NK-92 (cell line): ENCODE measurements around the gene PAWR.
"Not testable (repeated sequence)": the region's sequence is repeated elsewhere in the genome, so short reads cannot be mapped to it uniquely, and the experiment has no call there.

Experiments
- DNase-seq: peaks from one replicate; lab custom pipeline; 2025; ENCODE audit not compliant: unreplicated experiment; lab: John Stamatoyannopoulos, UW

Gene PAWR

DNA sequence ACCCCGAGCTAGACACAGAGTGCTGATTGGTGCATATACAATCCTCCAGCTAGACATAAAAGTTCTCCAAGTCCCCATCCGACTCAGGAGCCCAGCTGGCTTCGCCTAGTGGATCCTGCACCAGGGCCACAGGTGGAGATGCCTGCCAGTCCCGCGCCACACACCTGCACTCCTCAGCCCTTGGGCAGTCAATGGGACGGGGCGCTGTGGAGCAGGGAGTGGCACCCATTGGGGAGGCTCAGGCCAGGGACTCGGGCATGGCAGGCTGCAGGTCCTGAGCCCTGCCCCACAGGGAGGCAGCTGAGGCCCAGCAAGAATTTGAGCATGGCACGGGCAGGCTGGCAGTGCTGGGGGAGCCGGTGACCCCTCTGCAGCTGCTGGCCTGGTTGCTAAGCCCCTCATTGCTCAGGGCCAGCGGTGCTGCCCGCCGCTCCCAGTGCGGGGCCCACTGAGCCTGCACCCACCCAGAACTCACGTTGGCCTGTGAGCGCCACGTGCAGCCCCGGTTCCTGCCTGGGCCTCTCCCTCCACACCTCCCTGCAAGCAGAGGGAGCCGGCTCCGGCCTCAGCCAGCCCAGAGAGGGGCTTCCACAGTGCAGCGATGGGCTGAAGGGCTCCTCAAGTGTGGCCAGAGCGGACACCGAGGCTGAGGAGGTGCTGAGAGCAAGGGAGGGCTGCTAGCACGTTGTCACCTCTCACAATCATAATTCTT, 136.7 kb downstream of the PAWR start:
- no peak for DNase-seq

DNA sequence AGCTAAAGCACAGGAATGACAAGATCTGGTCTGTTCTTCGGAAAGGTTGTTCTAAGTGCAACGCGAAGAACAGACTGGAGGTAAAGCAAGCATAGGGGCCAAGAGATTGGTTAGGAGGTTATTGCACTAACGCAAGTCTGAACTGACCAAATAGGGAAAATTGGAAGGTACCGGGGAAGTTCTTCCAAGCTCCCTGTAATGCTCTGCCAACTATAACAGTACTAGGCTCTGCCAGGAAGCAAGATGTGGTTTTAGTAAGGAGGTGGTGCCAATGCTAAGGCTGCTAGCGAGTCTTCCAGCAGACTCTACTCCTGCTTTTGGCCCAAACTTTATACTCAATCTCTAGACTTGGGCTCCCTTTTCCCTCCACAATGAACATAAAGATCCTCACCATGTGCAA, 138.6 kb downstream of the PAWR start:
- no peak for DNase-seq

DNA sequence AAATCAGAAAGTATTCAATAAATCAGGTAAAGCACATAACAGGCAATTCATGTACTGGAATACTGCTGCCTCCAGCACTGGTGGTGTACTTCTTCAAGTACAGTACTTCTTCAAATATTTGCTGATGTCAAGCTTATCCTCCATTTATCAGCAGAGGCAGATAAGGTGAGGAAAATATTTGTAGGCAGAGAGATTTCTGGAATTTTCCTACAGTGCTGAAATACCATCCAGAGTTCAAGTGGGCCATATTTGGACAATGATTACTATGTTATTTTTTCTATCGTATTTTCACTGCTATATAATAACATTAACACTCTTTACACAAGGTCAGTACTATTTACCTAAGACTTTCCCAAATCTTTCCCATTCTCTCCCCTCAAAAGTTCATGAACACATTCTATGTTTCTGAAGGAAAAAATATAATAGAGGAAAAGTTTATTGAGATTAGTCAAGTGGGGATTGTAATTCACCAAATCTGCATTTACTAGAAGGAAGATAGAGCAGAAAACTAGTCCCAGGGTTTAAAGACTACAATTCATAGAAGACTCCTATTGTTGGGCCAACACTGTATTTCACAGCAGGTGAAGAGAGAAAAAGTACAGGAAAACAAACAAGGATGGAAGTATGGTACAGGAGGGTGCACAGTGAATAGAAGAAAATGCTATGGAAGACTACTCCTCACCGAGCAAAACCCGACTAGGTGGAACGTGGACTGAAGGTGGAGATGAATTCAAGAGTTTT, 141.1 kb downstream of the PAWR start:
- no peak for DNase-seq

DNA sequence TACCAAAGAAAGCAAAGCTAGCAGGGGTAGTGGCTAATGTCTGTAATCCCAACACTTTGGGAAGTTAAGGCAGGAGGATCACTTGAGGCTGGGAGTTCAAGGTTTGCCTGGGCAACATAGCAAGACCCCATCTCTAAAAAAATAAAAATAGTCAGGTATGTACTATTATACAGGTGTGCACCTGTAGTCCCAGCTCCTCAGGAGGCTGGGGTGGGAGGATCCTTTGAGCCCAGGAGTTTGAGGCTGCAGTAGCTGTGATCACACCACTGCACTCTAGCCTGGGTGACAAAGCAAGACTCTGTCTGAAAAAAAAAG, 142.2 kb downstream of the PAWR start:
- DNase-seq: no peak

DNA sequence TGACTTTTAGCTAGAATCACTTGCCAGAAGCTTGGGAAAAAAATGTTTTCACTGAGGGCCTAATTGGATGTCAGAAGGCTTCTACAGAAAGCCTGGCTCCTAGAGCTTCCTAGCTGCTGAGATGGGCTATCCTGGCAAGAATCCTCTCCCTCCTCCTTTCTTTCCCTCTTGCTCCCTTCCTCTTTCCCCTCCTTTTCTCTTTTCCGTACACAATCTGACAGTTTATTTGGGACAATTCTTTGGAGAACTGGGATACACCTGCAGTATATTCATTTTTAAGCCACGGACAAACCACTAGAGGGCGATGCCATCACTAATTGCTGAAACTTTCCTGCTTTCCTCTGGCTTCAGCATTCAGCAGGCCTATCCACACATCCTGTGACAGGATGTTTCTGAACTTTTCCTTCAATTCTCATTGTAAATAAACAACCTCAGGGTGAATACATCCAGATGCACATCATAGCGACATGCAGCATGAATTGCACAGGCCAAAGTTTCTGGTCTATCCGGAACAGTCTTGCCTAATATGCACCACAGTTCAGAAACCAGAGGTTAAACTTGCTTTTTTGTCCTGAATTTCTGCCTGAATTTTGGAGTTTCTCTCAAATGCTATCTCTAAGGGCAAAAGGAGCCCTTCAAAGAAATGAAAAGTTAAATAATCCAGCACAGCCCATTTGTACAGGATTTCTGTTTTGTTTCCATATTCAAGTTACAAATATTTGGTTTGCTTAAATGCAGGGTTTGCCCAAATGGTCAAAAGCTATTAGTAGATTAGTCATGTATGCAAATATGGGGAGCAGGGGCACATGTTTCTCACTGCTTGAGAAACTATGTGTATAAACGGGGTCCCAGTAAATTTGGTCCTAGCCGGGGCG, 142.8 kb downstream of the PAWR start:
- no peak for DNase-seq

DNA sequence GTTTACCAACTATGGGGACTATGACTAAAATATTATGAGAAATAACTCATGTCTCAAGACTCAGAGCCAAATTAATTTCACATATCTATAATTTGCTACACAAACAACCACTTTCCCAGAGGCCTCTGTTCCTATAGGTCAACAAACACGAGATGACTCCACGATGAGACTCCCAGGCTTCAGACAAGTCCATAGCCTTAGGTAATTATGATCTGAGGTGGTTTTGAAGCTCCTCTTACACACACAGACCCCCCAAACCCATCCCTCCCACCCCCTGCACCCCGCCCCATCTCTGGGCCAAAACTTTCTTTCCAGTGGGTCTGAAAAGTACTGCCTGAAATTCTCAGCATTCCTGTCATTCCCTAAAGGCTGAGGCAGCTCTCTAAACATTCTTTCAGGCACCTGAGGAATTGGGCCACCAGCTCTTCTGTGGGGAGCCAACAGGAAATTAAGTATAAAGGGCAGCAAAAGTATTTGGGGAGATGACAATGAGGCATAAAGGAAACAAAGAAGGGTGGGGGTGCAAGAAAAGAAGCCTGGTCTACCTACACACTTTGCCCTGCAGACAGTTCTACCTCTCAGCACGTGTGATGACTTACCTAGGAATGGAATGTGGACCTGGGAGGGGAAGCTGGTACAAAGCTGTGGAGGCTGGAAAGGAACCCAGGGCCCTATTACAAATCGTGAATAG, 143.6 kb downstream of the PAWR start:
- DNase-seq: no peak

DNA sequence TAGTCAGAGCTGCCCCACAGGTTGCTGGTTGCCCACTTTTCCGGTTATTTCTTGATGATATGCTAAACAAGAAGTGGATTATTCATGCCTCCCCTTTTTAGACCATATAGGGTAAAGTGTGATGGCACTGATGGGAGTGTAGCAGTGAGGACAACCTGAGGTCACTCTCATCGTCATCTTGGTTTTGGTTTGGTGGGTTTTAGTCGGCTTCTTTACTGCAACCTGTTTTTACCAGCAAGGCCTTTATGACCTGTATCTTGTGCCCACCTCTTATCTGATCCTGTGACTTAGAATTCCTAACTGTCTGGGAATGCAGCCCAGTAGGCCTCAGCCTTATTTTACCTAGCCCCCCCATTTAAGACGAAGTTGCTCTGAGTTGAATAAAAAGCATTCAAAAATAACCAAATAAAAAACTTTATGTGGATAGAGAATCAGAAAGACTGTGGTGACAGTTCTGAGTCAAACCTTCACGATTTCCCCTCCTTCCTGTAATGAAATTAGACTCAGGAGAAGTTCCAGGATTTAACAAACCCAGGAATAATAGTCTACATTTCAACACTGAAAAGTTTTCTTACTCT, 144.2 kb downstream of the PAWR start:
- DNase-seq: no peak

DNA sequence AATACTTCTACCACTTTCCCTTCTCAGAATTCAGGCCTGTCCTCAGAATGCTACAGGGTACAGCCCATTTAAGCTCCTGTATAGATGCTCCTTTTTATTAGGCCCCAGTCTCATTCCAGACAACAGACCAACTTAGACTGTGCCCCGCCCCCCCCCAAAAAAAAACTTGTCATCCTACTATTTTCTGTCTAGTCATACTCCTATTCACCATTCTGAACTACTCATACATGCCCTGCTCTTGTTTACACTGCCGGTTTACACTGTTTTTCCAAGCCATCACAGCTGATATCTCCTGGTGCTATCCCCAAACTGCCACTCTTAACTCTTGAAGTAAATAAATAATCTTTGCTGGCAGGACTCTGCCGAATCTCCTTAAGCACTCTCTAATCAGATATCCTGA, 146.3 kb downstream of the PAWR start:
- DNase-seq: not testable (repeated sequence)

DNA sequence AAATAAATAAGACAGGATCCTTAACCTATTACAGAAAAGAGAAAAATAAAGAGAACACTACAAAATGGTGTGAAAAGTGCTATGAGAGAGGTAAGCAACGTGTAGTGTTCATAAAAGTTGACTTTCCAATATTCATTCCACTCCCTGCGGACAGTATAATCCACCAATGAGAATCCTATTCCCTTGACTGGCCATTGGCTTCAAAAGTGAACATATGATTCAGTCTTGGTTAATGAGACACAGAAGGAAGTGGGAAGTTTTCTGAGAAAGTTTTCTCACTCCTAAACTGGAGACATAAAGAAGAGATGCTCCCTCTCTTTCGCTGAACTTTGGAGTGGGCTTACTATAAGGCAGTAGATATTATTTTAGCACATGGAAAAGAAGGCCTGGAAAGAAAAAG, 153.1 kb downstream of the PAWR start:
- DNase-seq: no peak

DNA sequence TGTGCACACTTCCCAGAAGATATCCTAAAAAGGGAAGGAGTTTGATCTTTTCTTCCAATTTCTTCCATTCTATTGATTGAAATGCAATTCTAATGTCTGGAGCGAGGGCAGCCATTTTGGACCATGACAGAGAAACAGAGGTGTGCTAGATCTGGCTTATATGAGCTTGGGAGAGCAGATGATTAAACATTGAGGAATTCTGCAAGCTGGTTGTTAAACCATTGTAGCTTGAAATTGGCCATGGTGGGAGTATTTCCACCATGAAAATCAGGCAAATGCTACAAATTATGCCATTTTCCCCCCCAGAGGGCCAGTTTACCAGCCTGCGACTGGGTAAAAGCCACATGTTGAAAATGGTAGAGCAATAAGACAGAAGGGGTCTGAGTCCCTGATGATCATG, 155.0 kb downstream of the PAWR start:
- DNase-seq: no peak
